Prostate gland (tissue), 2 donors: Measurements from ENCODE around the gene ADAMTSL5. TPM values are rescaled to one million over a fixed set of nuclear protein-coding genes. Genes with fewer than 3 reads are reported as not detected.
"Not testable (repeated sequence)": the region's sequence is repeated elsewhere in the genome, so short reads cannot be mapped to it uniquely, and the experiment has no call there.

Source experiments
- DNase-seq: peaks from one replicate; pipeline ENCODE4 v3.0.0-alpha.2; 2019; ENCODE audit warnings: low spot score
- H3K27ac ChIP-seq, 2 donors: fragments of 200-600 bp; sonication (generic); 2 replicates each; pipeline ENCODE4 v1.5.1; 2017 to 2019
- H3K27me3 ChIP-seq: fragments of 200-600 bp; sonication (generic); replicated peaks from 2 replicates; pipeline ENCODE4 v1.5.1; 2019; ENCODE audit not compliant: insufficient read depth
- H3K36me3 ChIP-seq, 2 donors: fragments of 200-600 bp; sonication (generic); 1 replicate in 1 of 2; 2 replicates in 1 of 2; pipeline versions ENCODE4 v1.5.1 to v1.8.1; 2017 to 2019
- H3K4me1 ChIP-seq: fragments of 200-600 bp; sonication (generic); replicated peaks from 2 replicates; pipeline ENCODE4 v1.5.1; 2019
- H3K4me3 ChIP-seq, 2 donors: fragments of 200-600 bp; sonication (generic); 2 replicates each; pipeline ENCODE4 v1.5.1; 2017 to 2019
- H3K9me3 ChIP-seq: fragments of 200-600 bp; sonication (generic); 2 replicates; pipeline ENCODE4 v1.5.1; 2017
- CTCF ChIP-seq, 4 experiments: fragments of 200-600 bp in 2 of 4; fragments of 450-650 bp in 2 of 4; sonication (generic) in 2 of 4; IDR thresholded peaks; 1 replicate in 3 of 4; 2 replicates in 1 of 4; pipeline ENCODE4 v1.5.1; 2016 to 2019; ENCODE audit warnings: antibody characterized with exemption in 4 of 4, mild to moderate bottlenecking in 2 of 4, moderate library complexity in 2 of 4
- POLR2A ChIP-seq: fragments of 450-650 bp; IDR thresholded peaks from one replicate; pipeline ENCODE4 v1.6.1; 2016; ENCODE audit warnings: antibody characterized with exemption, mild to moderate bottlenecking
- POLR2AphosphoS5 ChIP-seq: sonication (generic); formaldehyde crosslinking; IDR thresholded peaks from one replicate; pipeline ENCODE4 v1.6.1; 2017; ENCODE audit warnings: antibody characterized with exemption
- WGBS: methylation state at CpG from one replicate; pipeline ENCODE4 v1.1.5; 2018; 5-methylcytosine and 5-hydroxymethylcytosine counted together
- intact Hi-C: fragments of 100-400 bp; cut with DNase I; formaldehyde crosslinking; loops from one replicate; pipeline ENCODE4 v1.14.2; 2022
- total RNA-seq, 2 donors: library from RNA; depleted of rRNA; stranded (reverse); fragments of >200 nt; gene quantifications; one replicate each; pipeline ENCODE4 v1.1.0, GENCODE V29; 2016

ADAMTSL5 gene
- total RNA-seq, 2 donors from 2014 or later = 0.82 to 14.5 TPM

DNA sequence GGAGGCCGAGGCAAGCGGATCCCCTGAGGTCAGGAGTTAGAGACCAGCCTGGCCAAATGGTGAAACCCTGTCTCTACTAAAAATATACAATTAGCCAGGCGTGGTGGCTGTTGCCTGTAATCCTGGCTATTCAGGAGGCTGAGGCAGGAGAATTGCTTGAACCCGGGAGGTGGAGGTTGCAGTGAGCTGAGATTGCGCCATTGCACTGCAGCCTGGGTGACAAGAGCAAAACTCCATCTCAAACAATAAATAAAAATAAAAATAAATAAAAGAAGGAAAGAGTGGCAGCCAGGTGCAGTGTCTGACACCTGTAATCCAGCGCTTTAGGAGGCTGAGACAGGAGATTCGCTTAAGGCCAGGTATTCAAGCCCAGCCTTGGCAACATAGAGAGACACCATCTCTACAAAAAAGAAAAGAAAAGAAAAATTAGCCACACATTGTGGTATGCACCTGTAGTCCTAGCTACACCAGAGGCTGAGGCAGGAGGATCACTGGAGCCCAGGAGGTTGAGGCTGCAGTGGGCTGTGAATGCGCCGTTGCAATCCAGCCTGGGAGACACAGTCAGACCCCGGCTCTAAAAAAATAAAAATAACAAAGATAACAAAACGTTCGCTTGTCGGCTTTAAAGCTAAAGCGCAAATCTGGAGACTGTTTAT is 10.3 kb downstream of the ADAMTSL5 start:
- TF ChIP-seq CTCF (IDR thresholded peaks at IDR 0.05) (no peak), POLR2A (no peak), POLR2AphosphoS5 (no peak)
- Histone ChIP-seq H3K27ac (no peak overlapping the region), H3K4me3 (no peak overlapping the region)

GRCh38 chr19:1501200-1501595 is 11.6 kb downstream of the ADAMTSL5 start:
- no peaks in the 10 kb centered on the region for H3K4me1 ChIP-seq
- no peak for DNase-seq
- no peak overlapping the region for H3K4me3 ChIP-seq
- H3K27ac ChIP-seq = no peak overlapping the region
- 44% methylated on average over 9 of the region's 9 CpGs for WGBS
- intact Hi-C loops = loop anchor here (5.0 kb wide), 1 partner anchor 224 kb away; the partner anchor contains the start of gene FAM174C
- H3K27me3 ChIP-seq = peaks cover 14% of the 10 kb centered on the region
- H3K9me3 ChIP-seq = no peaks in the 10 kb centered on the region
- H3K36me3 ChIP-seq = no peaks in the 10 kb centered on the region
- TF ChIP-seq POLR2A (no peak), CTCF (IDR thresholded peaks at IDR 0.05) (no peak)

More for the DNA sequence above, 10.3 kb downstream of the ADAMTSL5 start:
- 61% methylated on average over 14 of the region's 14 CpGs for WGBS
- Histone ChIP-seq H3K9me3 (no peaks in the 10 kb centered on the region), H3K36me3 (no peaks in the 10 kb centered on the region), H3K27me3 (peaks cover 14% of the 10 kb centered on the region), H3K4me1 (no peaks in the 10 kb centered on the region)
- DNase-seq = no peak
- intact Hi-C loops = loop anchor here (5.0 kb wide), 1 partner anchor 225 kb away; the partner anchor contains the start of gene FAM174C

- H3K4me1 ChIP-seq, DNase-seq, H3K4me3 ChIP-seq, H3K9me3 ChIP-seq, intact Hi-C loops, H3K36me3 ChIP-seq, H3K27ac ChIP-seq: not testable (repeated sequence)
- 71% methylated on average over 9 of the region's 34 CpGs for WGBS
- H3K27me3 ChIP-seq = peaks cover 14% of the 10 kb centered on the region
These were observed 13.6 kb downstream of the ADAMTSL5 start for GRCh38 chr19:1499231-1499630.

DNA sequence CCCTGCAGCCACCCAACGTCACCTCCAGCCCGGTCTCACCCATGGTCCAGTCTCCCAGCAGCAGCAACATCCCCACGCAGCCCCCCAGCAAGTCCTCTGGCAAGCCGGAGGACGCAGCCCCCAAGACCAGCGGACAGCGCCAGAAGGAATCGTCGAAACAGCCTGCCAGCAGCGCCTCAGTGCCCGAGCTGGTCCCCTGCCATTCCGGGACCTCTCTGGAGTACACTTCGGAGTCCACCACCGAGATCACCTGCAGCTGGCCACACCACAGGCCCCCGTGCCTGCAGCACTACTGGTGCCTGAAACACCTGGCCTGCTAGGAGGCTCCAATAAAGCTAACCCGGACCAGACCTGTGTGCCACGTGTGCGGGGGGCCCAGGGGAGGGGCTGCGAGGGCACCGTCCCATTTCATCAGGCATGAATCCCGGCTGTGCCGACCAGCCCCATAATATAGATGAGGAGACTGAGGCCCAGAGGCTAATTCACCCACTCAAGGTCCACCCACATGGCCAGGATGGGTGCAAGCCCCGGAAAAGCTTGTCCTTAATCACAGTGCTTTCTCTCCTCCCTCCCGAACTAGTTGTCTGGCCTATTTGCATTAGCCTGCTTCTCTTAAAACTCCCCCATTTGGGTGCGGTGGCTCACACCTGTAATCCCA is 15.1 kb downstream of the ADAMTSL5 start:
- no peak overlapping the region for H3K4me3 ChIP-seq
- no peaks in the 10 kb centered on the region for H3K9me3 ChIP-seq
- 76% methylated on average over 25 of the region's 25 CpGs for WGBS
- H3K27ac ChIP-seq = no peak overlapping the region
- peaks cover 2% of the 10 kb centered on the region for H3K27me3 ChIP-seq
- intact Hi-C loops = no loop called here
- no peak for DNase-seq
- no peaks in the 10 kb centered on the region for H3K4me1 ChIP-seq
- TF ChIP-seq POLR2A = no peak
- no peak for TF ChIP-seq CTCF (IDR thresholded peaks at IDR 0.05)
- no peak for TF ChIP-seq POLR2AphosphoS5
- H3K36me3 ChIP-seq = no peaks in the 10 kb centered on the region

GRCh38 chr19:1496714-1497577 is 15.9 kb downstream of the ADAMTSL5 start:
- no peak overlapping the region for H3K4me3 ChIP-seq
- H3K27ac ChIP-seq = no peak overlapping the region
- no peaks in the 10 kb centered on the region for H3K36me3 ChIP-seq
- H3K4me1 ChIP-seq = no peaks in the 10 kb centered on the region
- no peaks in the 10 kb centered on the region for H3K27me3 ChIP-seq
- intact Hi-C loops = no loop called here
- DNase-seq = no peak
- H3K9me3 ChIP-seq = no peaks in the 10 kb centered on the region
- TF ChIP-seq POLR2A (no peak), POLR2AphosphoS5 (no peak), CTCF (IDR thresholded peaks at IDR 0.05) (no peak)
- WGBS = 67% methylated on average over 37 of the region's 39 CpGs
